NCI-H774 (cell line): ENCODE measurements around the gene SNPH.
"Not testable (repeated sequence)": the region's sequence is repeated elsewhere in the genome, so short reads cannot be mapped to it uniquely, and the experiment has no call there.

Experiments used
- DNase-seq: peaks from one replicate; lab custom pipeline; 2025; lab: John Stamatoyannopoulos, UW

Gene SNPH

GRCh38 chr20:1341561-1342265 is 75.6 kb downstream of the SNPH start:
- no peak for DNase-seq

- DNase-seq = not testable (repeated sequence)
Measured at GRCh38 chr20:1343446-1344124, 77.5 kb downstream of the SNPH start.

- DNase-seq = no peak
Measured at GRCh38 chr20:1345030-1345755, 79.1 kb downstream of the SNPH start.

GRCh38 chr20:1345756-1346093 is 79.6 kb downstream of the SNPH start:
- DNase-seq = no peak

- no peak for DNase-seq
Measured at GRCh38 chr20:1346315-1346969, 80.3 kb downstream of the SNPH start.

- no peak for DNase-seq
Measured at GRCh38 chr20:1353956-1354355, 87.9 kb downstream of the SNPH start.

- no peak for DNase-seq
Measured at GRCh38 chr20:1357921-1358671, 92.0 kb downstream of the SNPH start.
